Measurements from ENCODE around the gene SNAP29.
"Not testable (repeated sequence)": the region's sequence is repeated elsewhere in the genome, so short reads cannot be mapped to it uniquely, and the experiment has no call there.

The SNAP29 gene

DNA sequence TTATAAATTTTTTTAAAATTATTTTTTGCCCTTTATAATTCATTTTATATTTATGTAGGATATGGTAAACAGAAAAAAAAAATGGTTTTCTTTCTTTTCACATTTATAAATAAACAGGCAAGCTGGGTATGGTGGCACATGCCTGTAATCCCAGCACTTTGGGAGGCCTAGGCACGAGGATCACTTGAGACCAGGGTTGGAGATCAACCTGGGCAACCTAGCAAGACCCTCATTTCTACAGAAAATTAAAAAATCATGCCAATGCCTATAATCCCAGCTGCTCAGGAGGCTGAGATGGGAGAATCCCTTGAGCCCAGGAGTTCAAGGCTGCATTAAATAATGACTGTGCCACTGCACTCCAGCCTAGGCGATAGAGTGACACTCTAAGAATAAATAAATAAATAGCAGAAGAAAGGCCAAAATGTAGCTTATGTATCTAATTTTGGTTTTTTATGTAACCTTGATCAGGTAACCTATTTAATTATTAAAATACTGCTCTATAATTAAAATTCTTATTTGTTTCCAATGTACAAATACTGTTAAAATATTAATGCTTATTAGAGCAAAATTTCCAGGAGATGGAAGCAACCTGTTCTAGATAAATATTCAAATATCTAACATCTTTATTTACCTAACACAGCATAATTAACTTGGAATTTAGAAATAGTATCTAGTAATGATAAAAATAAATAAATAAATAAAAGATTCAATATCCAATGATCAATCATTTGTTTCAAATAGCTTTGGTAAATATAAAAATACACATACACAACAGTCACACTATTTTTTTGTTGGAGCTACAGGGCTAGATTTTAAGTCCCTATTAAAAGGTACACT lies 21.6 kb upstream of the SNAP29 start:
- DNase-seq, result no peak

DNA sequence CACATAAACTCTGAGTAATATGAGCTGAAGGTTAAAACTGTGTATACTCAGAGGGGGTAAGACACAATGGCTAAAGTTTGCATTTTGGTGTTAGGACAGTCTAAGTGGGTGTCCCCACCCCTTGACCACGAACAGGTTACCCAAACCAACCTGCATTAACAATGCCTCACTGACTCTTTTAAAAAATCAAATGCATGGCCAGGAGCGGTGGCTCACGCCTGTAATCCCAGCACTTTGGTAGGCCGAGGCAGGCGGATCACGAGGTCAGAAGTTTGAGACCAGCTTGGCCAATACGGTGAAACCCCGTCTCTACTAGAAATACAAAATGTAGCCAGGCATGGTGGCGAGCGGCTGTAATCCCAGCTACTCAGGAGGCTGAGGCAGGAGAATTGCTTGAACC lies 19.5 kb upstream of the SNAP29 start:
- DNase-seq, result not testable (repeated sequence)

DNA sequence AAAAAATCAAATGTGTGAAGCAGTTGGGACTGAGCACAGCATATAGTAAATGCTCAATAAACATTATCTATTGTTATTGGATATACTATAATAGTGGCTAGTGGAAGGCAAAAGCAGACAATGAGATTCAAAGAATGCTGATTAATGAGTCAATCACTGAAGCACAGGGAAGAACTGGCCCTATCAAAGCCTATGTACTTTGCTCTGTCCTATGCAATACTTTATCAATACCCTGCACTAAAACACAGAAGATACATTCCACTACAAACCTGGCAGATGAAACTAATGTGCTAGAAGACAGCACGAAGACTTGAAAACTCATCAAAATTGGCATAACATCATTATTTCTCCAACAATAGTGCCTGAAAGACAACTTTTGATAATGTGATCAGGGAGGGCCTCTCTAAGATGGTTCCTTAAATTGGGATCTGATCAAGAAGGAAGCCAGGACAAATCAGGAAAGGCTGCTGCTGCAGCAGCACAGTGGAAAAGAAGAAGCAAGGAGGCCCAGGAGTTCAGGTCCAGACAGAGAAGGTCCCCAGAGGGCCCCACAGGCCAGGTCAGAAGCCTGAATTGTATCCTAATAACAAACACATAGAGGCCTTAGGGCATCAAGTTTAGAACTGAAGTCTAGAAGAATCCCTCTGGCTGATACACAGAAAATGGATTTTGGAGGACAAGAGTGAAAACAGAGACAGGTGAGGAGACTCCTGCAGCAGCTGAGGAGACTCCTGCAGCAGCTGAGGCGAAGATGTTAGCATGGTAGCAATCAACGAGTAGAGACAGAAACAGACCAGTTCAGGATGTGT lies 18.8 kb upstream of the SNAP29 start:
- no peak for DNase-seq

DNA sequence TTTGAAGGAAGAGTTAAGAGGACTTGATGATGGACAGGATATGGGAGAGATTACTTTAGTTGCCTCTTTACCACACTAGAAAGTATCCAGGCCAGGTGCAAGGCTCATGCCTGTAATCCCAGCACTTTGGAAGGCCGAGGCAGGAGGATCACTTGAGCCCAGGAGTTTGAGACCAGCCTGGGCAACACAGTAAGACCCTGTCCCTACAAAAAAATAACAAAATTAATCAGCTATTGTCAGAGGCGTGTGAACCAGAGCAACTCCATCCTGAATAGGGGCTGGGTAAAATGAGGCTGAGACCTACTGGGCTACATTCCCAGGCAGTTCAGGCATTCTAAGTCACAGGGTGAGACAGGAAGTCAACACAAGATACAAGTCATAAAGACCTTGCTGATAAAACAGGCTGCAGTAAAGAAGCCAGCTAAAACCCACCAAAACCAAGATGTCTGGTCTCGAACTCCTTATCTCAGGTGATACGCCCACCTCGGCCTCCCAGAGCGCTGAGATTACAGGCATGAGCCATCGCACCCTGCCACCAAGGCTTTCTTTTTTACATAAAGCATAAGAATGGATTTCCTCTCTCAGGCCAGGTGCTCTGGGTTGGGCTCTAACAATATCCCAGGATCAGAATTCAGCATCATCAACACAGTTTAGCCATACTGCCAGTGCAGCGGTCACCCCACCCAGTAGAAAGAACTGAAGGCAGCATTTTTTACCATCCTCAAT lies 18.0 kb upstream of the SNAP29 start:
- DNase-seq, result no peak

DNA sequence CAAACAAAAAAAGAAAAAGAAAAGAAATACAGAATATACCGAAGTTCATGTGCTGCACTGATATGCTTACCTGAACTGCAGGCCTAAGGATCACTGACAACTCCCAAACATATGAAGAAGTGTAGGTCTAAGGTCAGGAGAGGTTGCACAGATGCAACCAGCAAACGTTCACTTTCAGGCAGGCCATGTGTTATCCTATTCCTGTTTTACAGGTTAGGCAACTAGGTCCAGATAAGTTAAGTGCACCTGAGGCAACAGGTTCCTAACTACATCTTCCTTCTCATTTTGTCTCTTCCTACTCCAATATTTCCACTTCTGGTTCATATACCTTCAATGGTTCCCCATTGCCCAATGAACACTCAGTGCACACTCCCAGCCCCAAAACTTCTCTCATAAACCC lies 15.3 kb upstream of the SNAP29 start:
- no peak for DNase-seq

DNA sequence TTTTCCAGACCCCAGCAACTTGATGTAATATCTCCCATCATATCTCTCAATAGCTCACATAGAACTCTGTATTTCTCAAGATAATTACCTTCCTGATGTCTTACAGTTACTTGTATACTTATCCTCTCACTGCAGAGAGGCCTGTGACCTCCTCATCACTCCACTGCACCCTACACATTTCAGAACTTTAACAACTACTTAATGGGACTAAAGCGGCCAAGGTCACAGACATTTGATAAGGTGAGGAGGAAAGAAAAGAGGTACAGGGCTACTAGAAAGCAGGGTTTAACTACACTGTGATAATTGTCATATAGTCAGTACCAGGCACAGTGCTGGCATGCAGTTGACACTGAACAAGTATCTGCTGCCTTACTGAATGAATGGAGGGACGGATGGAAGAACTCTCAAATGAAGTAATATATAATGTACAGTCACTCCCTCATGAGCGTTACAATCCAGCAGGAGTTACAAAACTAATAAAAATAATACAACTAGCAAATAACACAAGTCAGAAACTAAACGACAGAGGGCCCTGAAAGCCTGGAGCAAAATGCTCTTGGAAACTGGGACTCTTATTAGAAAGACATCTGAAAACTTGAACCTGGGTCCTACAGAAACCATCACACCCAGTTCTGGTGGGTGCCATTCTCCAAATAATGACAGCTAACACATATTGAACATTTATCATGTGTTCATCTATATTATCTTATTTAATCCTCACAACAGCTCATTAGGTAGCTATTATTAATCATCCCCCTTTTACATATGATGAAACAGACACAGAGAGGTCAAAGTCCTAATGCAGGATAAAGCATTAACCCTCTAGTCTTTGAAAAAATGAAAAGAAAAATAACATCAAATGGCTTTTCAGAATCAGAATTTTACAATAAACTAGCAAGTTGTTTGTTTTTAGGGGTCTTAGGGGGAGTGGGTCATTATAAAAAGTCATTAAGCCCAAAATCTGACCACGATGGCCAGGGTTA lies 14.5 kb upstream of the SNAP29 start:
- no peak for DNase-seq

- DNase-seq, result no peak
Measured at GRCh38 chr22:20847318-20847822, 11.4 kb upstream of the SNAP29 start.

GRCh38 chr22:20852076-20852475 lies 6.7 kb upstream of the SNAP29 start:
- DNase-seq, result no peak

- no peak for DNase-seq
Measured at GRCh38 chr22:20852503-20852902, 6.3 kb upstream of the SNAP29 start.

DNA sequence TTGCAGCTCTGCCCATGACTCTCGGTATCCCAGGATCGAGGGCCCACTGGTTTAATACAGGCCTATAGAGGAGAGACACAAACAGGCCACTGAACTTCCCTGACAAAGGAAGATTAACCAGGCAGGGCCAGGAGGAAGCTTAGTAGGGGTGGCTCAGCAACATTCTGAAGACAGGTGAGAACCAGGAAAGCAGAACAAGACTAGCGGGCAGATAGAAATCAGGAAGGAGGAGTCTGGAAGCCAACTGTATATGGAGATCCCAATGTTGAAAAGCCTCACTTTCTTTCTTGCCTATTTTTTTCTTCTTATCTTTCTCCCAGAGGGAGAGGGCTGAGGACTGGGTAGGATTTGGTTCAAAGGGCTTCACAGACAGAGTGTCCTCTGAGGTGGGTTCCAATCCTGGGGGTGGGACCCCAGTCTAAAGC lies 5.6 kb upstream of the SNAP29 start:
- DNase-seq, result no peak

GRCh38 chr22:20857247-20857643 lies 1.6 kb upstream of the SNAP29 start:
- DNase-seq, result no peak

- peak; percentile 40 for DNase-seq
Measured at GRCh38 chr22:20857838-20858614, 781 bp upstream of the SNAP29 start.

- no peak for DNase-seq
Measured at GRCh38 chr22:20859615-20860014, 808 bp downstream of the SNAP29 start.

DNA sequence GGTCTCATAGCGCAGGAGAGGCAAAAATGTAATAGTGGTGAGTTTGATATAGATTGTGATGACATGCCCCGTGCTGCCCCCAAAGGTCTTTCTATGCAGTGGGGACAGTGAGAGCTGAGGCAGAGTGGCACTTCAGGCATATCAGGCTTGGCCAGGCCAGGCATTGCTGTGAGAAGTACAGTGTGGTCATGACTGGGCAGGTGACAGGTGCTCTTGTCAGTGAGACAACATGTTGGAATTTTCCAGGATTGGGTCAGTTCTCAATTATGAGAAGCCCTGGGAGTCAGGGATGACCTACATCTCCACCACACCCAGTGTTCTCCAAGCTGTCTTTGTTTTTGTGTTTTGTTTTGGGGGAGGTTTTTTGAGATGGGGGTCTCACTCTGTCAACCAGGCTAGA lies 3.7 kb downstream of the SNAP29 start:
- no peak for DNase-seq

DNA sequence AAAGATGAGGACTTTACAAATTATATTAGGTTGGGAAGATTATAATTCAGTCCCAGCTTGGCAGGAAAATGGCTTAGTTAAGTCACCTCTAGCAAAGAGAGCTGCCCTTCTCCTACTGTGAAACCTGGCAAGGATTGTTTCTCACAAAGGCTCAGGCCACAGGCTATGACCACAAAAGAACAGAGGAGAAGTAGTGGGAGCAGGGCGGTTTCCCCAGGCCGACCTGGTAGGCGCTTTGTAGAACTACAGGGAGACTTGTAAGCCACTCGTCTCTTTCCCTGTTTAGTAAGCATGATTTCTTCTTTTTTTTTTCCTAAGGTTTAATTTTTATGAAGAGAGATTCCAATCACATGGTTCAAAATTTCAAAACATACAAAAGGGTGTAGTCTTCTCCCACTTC lies 4.6 kb downstream of the SNAP29 start:
- no peak for DNase-seq

GRCh38 chr22:20864186-20864908 lies 5.5 kb downstream of the SNAP29 start:
- no peak for DNase-seq

DNA sequence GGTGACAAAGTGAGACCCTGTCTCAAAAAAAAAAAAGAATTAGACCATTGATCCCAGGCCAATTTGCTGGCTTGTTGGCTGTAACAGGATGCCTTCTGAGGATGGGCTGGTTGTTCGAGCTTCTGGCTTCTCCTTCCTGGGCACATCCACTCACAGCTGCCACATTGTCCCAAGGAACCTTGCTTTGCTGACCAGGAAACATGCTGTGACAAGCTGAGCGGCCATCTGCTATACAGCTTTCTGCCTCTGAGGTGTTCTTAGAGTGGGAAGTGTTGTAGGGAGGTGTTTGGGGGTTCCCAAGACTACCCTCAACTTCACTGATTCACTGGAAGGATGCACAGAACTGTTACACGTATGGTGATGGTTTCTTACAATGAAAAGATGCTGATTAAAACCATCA lies 6.5 kb downstream of the SNAP29 start:
- no peak for DNase-seq

- no peak for DNase-seq
Measured at GRCh38 chr22:20865875-20866445, 7.2 kb downstream of the SNAP29 start.

- no peak for DNase-seq
Measured at GRCh38 chr22:20866736-20867135, 7.9 kb downstream of the SNAP29 start.
